GM23338 (cell line): ENCODE data around the gene CHGA. TPM values are rescaled to one million over a fixed set of nuclear protein-coding genes. Genes with fewer than 3 reads are reported as not detected.

ENCODE experiments used
- ATAC-seq: fragments of 200-7000 bp; cut with Tn5 transposase; 3 replicates; pipeline ENCODE4 v1.9.1; 2020
- DNase-seq: peaks from one replicate; pipeline ENCODE4 v3.0.0-alpha.2; 2015; ENCODE audit warnings: low spot score
- H2AFZ ChIP-seq: fragments of 200-600 bp; sonication (generic); 2 replicates; pipeline ENCODE4 v1.8.0; 2016; ENCODE audit warnings: antibody characterized with exemption, mild to moderate bottlenecking, moderate library complexity
- H3F3A ChIP-seq: fragments of 200-600 bp; sonication (generic); replicated peaks from 2 replicates; pipeline ENCODE4 v1.8.0; 2017; ENCODE audit warnings: antibody characterized with exemption, mixed run types, low read depth
- H3K27ac ChIP-seq: fragments of 200-600 bp; sonication (generic); 2 replicates; pipeline ENCODE4 v1.6.1; 2016; ENCODE audit warnings: low read depth
- H3K27me3 ChIP-seq: fragments of 200-600 bp; sonication (generic); 2 replicates; pipeline ENCODE4 v1.8.0; 2016; ENCODE audit warnings: mild to moderate bottlenecking, mixed run types, moderate library complexity; ENCODE audit not compliant: insufficient read depth
- H3K36me3 ChIP-seq: fragments of 200-600 bp; sonication (generic); 2 replicates; pipeline ENCODE4 v1.8.0; 2016; ENCODE audit warnings: mild to moderate bottlenecking; ENCODE audit not compliant: insufficient read depth
- H3K4me1 ChIP-seq: fragments of 200-600 bp; sonication (generic); 2 replicates; pipeline ENCODE4 v1.8.0; 2016; ENCODE audit warnings: mild to moderate bottlenecking, moderate library complexity; ENCODE audit not compliant: insufficient read depth
- H3K4me2 ChIP-seq: fragments of 200-600 bp; sonication (generic); 2 replicates; pipeline ENCODE4 v1.7.1; 2017; ENCODE audit warnings: mixed run types
- H3K4me3 ChIP-seq: fragments of 200-600 bp; sonication (generic); 2 replicates; pipeline ENCODE4 v1.6.1; 2016; ENCODE audit warnings: mixed run types
- H3K79me2 ChIP-seq: fragments of 200-600 bp; sonication (generic); replicated peaks from 2 replicates; pipeline ENCODE4 v1.8.0; 2017; ENCODE audit warnings: mild to moderate bottlenecking; ENCODE audit not compliant: insufficient read depth
- H3K9me2 ChIP-seq: fragments of 200-600 bp; sonication (generic); 2 replicates; pipeline ENCODE4 v1.8.0; 2017; ENCODE audit not compliant: insufficient read depth
- H4K20me1 ChIP-seq: fragments of 200-600 bp; sonication (generic); replicated peaks from 2 replicates; pipeline ENCODE4 v1.8.0; 2017; ENCODE audit warnings: mild to moderate bottlenecking; ENCODE audit not compliant: insufficient read depth
- H3K27ac Mint-ChIP-seq: 2 replicates; pipeline ENCODE4 v1.8.0; 2020; ENCODE audit warnings: inconsistent platforms, mild to moderate bottlenecking, moderate library complexity, mixed read lengths
- H3K27me3 Mint-ChIP-seq: 3 replicates; pipeline ENCODE4 v1.8.0; 2022; ENCODE audit warnings: low read depth, mild to moderate bottlenecking, moderate library complexity, mixed read lengths, inconsistent platforms; ENCODE audit not compliant: insufficient read depth, poor library complexity
- H3K36me3 Mint-ChIP-seq: 3 replicates; pipeline ENCODE4 v1.8.0; 2021; ENCODE audit warnings: low read depth, mild to moderate bottlenecking, inconsistent platforms, moderate library complexity, mixed read lengths
- H3K4me1 Mint-ChIP-seq: 3 replicates; pipeline ENCODE4 v1.8.0; 2020; ENCODE audit warnings: mild to moderate bottlenecking, inconsistent platforms, mixed read lengths
- H3K4me3 Mint-ChIP-seq: 3 replicates; pipeline ENCODE4 v1.8.0; 2021; ENCODE audit warnings: moderate library complexity, mild to moderate bottlenecking, inconsistent platforms, mixed read lengths
- H3K9me3 Mint-ChIP-seq: 3 replicates; pipeline ENCODE4 v1.8.0; 2020; ENCODE audit warnings: moderate library complexity, mild to moderate bottlenecking, inconsistent platforms, mixed read lengths
- CREB1 ChIP-seq: fragments of 250-450 bp; sonication (Bioruptor Pico); IDR thresholded peaks from 2 replicates; pipeline ENCODE4 v1.5.0; 2020; ENCODE audit warnings: low read depth, mild to moderate bottlenecking, moderate library complexity
- CTCF ChIP-seq, 2 experiments: fragments of 200-600 bp in 1 of 2; sonication (generic) in 1 of 2; conservative IDR thresholded peaks; 2 replicates each; pipeline versions ENCODE4 v1.5.1 to v1.6.1; 2016 to 2017; ENCODE audit warnings: antibody characterized with exemption in 2 of 2, low read depth in 2 of 2, mild to moderate bottlenecking in 2 of 2, moderate library complexity in 1 of 2
- ETS1 ChIP-seq: IDR thresholded peaks from 2 replicates; pipeline ENCODE4 v1.6.1; 2016; ENCODE audit warnings: antibody characterized with exemption
- EZH2 ChIP-seq: fragments of 200-600 bp; sonication (generic); IDR thresholded peaks from one replicate; pipeline ENCODE4 v1.8.0; 2017; ENCODE audit warnings: antibody characterized with exemption, mild to moderate bottlenecking, low read depth; ENCODE audit not compliant: unreplicated experiment
- EZH2phosphoT487 ChIP-seq: fragments of 200-600 bp; sonication (generic); IDR thresholded peaks from one replicate; pipeline ENCODE4 v1.8.1; 2018; ENCODE audit warnings: antibody characterized with exemption; ENCODE audit not compliant: unreplicated experiment
- NANOG ChIP-seq: IDR thresholded peaks from 2 replicates; pipeline ENCODE4 v1.6.1; 2016; ENCODE audit warnings: antibody characterized with exemption, borderline replicate concordance
- POLR2AphosphoS5 ChIP-seq: IDR thresholded peaks from 2 replicates; pipeline ENCODE4 v1.6.1; 2016; ENCODE audit warnings: antibody characterized with exemption, low read depth
- REST ChIP-seq: IDR thresholded peaks from one replicate; pipeline ENCODE4 v1.6.1; 2018; ENCODE audit warnings: antibody characterized with exemption; ENCODE audit not compliant: unreplicated experiment
- STAT1 ChIP-seq: IDR thresholded peaks from one replicate; pipeline ENCODE4 v1.6.1; 2016; ENCODE audit warnings: antibody characterized with exemption; ENCODE audit not compliant: unreplicated experiment
- ZNF114 ChIP-seq: fragments of 250-450 bp; sonication (Bioruptor Pico); IDR thresholded peaks from 2 replicates; pipeline ENCODE4 v1.5.0; 2020; ENCODE audit warnings: mild to moderate bottlenecking, moderate library complexity
- ZNF331 ChIP-seq: fragments of 250-450 bp; sonication (Bioruptor Pico); IDR thresholded peaks from 2 replicates; pipeline ENCODE4 v1.5.0; 2020; ENCODE audit warnings: low read depth, mild to moderate bottlenecking, moderate library complexity
- polyA plus RNA-seq: library from polyadenylated mRNA; unstranded; fragments of >200 nt; fragmentation: Nextera tagmentation; extraction: Ambion mirVana; gene quantifications from 2 replicates; pipeline ENCODE4 v1.2.1, GENCODE V29; 2016
- total RNA-seq: library from RNA; depleted of rRNA; stranded (reverse); fragments of >200 nt; shearing (Covaris generic); gene quantifications from 2 replicates; pipeline ENCODE4 v1.2.3, GENCODE V29; 2014

The CHGA gene
- total and polyA plus RNA-seq, 2 experiments from 2014 or later: 13.9 to 19.6 TPM

- H3K79me2 ChIP-seq: peaks cover 3% of the 10 kb centered on the region; the same call in 1 of the 2 replicates
These were observed 50.4 kb downstream of the CHGA start for GRCh38 chr14:92973261-92973797.

GRCh38 chr14:92973798-92974372 lies 50.9 kb downstream of the CHGA start:
- Histone ChIP-seq H3K4me2 (no peak overlapping the region), H3K79me2 (peaks cover 1% of the 10 kb centered on the region; the same call in 1 of the 2 replicates), H3K27ac (no peak overlapping the region), H3F3A (no peaks in the 10 kb centered on the region), H3K27me3 (no peaks in the 10 kb centered on the region), H3K36me3 (0 out of 2 replicates have a peak, but pooled peaks cover 5% of the 10 kb centered on the region), H2AFZ (no peak overlapping the region), H3K4me3 (no peak overlapping the region), H3K4me1 (peaks cover 18% of the 10 kb centered on the region), H3K9me2 (0 out of 2 replicates have a peak, but pooled peaks cover 2% of the 10 kb centered on the region), H4K20me1 (no peaks in the 10 kb centered on the region; the same call in 1 of the 2 replicates)
- H3K9me3 Mint-ChIP-seq: peaks cover 30% of the 10 kb centered on the region
- H3K27ac Mint-ChIP-seq: no peak overlapping the region
- H3K27me3 Mint-ChIP-seq: peaks cover 25% of the 10 kb centered on the region
- ATAC-seq: no peak
- H3K36me3 Mint-ChIP-seq: peaks cover 32% of the 10 kb centered on the region
- no peak for DNase-seq
- peaks cover 35% of the 10 kb centered on the region for H3K4me1 Mint-ChIP-seq
- H3K4me3 Mint-ChIP-seq: no peak overlapping the region
- TF ChIP-seq EZH2 (no peak), ETS1 (no peak), NANOG (no peak), POLR2AphosphoS5 (no peak), ZNF331 (CRISPR knock-in tag) (no peak), ZNF114 (CRISPR knock-in tag) (no peak), EZH2phosphoT487 (no peak), REST (no peak), CTCF (conservative IDR thresholded peaks at IDR 0.05; ENCODE audit: low read depth in 2 of 2) (no peak), CREB1 (CRISPR knock-in tag) (no peak), STAT1 (no peak)

More at GRCh38 chr14:92973261-92973797, 50.4 kb downstream of the CHGA start:
- H3K27me3 ChIP-seq: no peaks in the 10 kb centered on the region
- H3K36me3 Mint-ChIP-seq: peaks cover 27% of the 10 kb centered on the region
- TF ChIP-seq CTCF (conservative IDR thresholded peaks at IDR 0.05; ENCODE audit: low read depth in 2 of 2) (peak; percentile 84 to 90), EZH2 (no peak)
- peak; percentile 90 for ATAC-seq
- peaks cover 25% of the 10 kb centered on the region for H3K9me3 Mint-ChIP-seq
- no peak overlapping the region for H3K4me3 ChIP-seq
- H3K4me2 ChIP-seq: no peak overlapping the region
- peaks cover 18% of the 10 kb centered on the region for H3K4me1 ChIP-seq
- H3F3A ChIP-seq: no peaks in the 10 kb centered on the region
- peaks cover 28% of the 10 kb centered on the region for H3K27me3 Mint-ChIP-seq
- H3K4me1 Mint-ChIP-seq: peaks cover 37% of the 10 kb centered on the region
- H3K27ac Mint-ChIP-seq: no peak overlapping the region
- 0 out of 2 replicates have a peak, but pooled peaks cover 5% of the 10 kb centered on the region for H3K36me3 ChIP-seq
- H3K4me3 Mint-ChIP-seq: no peak overlapping the region
- DNase-seq: peak; percentile 89
- H2AFZ ChIP-seq: no peak overlapping the region
- H3K27ac ChIP-seq: no peak overlapping the region
- H3K9me2 ChIP-seq: 0 out of 2 replicates have a peak, but pooled peaks cover 2% of the 10 kb centered on the region
- no peaks in the 10 kb centered on the region; the same call in 1 of the 2 replicates for H4K20me1 ChIP-seq
